ENCODE data around the gene PPM1B.

DNA sequence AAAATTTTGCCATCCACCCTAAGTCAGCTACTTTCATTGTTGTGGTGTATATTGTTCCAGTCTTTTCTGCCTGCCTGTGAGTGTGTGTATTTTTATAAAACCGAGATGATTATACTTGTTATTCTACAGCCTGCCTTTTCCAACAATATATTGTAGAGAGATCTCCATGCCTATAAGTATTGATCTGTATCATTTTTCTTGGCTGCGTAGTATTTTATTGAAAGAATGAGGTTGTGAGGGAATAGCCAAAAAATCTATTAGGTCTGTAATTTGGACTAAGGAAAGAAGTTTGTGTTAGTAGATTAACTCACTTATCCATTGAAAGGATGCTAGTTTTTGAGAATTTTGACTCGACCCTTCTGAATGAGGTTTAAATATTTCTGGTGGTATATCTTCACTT lies 34.9 kb downstream of the PPM1B start:
- TF ChIP-seq ZNF354B (CRISPR knock-in tag; IDR thresholded peaks at IDR 0.05) (no peak), POLR2AphosphoS5 (IDR thresholded peaks at IDR 0.05; ENCODE audit: control insufficient read depth, insufficient read depth, low read depth, low read length) (no peak), RUNX1 (IDR thresholded peaks at IDR 0.05; ENCODE audit: low read depth) (no peak), NFE2L1 (tag; IDR thresholded peaks at IDR 0.05; ENCODE audit: borderline replicate concordance, low read depth) (no peak), FOXP1 (CRISPR knock-in tag; IDR thresholded peaks at IDR 0.05) (no peak), ZBTB7A (IDR thresholded peaks at IDR 0.05; ENCODE audit: borderline replicate concordance, control insufficient read depth, low read depth, low read length) (no peak), SREBF2 (CRISPR knock-in tag; IDR thresholded peaks at IDR 0.05) (no peak), ZNF263 (CRISPR knock-in tag; IDR thresholded peaks at IDR 0.05; ENCODE audit: borderline replicate concordance) (no peak)
- TF ChIP-seq, protein P1, sequence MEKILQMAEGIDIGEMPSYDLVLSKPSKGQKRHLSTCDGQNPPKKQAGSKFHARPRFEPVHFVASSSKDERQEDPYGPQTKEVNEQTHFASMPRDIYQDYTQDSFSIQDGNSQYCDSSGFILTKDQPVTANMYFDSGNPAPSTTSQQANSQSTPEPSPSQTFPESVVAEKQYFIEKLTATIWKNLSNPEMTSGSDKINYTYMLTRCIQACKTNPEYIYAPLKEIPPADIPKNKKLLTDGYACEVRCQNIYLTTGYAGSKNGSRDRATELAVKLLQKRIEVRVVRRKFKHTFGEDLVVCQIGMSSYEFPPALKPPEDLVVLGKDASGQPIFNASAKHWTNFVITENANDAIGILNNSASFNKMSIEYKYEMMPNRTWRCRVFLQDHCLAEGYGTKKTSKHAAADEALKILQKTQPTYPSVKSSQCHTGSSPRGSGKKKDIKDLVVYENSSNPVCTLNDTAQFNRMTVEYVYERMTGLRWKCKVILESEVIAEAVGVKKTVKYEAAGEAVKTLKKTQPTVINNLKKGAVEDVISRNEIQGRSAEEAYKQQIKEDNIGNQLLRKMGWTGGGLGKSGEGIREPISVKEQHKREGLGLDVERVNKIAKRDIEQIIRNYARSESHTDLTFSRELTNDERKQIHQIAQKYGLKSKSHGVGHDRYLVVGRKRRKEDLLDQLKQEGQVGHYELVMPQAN (IDR thresholded peaks at IDR 0.05; ENCODE audit: borderline replicate concordance): no peak
- TF ChIP-seq, protein P2, sequence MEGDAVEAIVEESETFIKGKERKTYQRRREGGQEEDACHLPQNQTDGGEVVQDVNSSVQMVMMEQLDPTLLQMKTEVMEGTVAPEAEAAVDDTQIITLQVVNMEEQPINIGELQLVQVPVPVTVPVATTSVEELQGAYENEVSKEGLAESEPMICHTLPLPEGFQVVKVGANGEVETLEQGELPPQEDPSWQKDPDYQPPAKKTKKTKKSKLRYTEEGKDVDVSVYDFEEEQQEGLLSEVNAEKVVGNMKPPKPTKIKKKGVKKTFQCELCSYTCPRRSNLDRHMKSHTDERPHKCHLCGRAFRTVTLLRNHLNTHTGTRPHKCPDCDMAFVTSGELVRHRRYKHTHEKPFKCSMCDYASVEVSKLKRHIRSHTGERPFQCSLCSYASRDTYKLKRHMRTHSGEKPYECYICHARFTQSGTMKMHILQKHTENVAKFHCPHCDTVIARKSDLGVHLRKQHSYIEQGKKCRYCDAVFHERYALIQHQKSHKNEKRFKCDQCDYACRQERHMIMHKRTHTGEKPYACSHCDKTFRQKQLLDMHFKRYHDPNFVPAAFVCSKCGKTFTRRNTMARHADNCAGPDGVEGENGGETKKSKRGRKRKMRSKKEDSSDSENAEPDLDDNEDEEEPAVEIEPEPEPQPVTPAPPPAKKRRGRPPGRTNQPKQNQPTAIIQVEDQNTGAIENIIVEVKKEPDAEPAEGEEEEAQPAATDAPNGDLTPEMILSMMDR (IDR thresholded peaks at IDR 0.05 in 2 of 3, conservative IDR thresholded peaks at IDR 0.05 in 1 of 3; ENCODE audit: insufficient read depth in 2 of 3, low read depth in 1 of 3, low read length in 3 of 3): no peak
- TF ChIP-seq, protein P3, sequence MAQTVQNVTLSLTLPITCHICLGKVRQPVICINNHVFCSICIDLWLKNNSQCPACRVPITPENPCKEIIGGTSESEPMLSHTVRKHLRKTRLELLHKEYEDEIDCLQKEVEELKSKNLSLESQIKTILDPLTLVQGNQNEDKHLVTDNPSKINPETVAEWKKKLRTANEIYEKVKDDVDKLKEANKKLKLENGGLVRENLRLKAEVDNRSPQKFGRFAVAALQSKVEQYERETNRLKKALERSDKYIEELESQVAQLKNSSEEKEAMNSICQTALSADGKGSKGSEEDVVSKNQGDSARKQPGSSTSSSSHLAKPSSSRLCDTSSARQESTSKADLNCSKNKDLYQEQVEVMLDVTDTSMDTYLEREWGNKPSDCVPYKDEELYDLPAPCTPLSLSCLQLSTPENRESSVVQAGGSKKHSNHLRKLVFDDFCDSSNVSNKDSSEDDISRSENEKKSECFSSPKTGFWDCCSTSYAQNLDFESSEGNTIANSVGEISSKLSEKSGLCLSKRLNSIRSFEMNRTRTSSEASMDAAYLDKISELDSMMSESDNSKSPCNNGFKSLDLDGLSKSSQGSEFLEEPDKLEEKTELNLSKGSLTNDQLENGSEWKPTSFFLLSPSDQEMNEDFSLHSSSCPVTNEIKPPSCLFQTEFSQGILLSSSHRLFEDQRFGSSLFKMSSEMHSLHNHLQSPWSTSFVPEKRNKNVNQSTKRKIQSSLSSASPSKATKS (CRISPR knock-in tag; IDR thresholded peaks at IDR 0.05): no peak
- TF ChIP-seq, protein P4, sequence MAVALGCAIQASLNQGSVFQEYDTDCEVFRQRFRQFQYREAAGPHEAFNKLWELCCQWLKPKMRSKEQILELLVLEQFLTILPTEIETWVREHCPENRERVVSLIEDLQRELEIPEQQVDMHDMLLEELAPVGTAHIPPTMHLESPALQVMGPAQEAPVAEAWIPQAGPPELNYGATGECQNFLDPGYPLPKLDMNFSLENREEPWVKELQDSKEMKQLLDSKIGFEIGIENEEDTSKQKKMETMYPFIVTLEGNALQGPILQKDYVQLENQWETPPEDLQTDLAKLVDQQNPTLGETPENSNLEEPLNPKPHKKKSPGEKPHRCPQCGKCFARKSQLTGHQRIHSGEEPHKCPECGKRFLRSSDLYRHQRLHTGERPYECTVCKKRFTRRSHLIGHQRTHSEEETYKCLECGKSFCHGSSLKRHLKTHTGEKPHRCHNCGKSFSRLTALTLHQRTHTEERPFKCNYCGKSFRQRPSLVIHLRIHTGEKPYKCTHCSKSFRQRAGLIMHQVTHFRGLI (CRISPR knock-in tag; IDR thresholded peaks at IDR 0.05): no peak

All from K562 (cell line).